Right ventricle myocardium superior (tissue), 1 donor: ENCODE data around the gene TPPP2. TPM values are rescaled to one million over a fixed set of nuclear protein-coding genes. Genes with fewer than 3 reads are reported as not detected.
A peak's percentile ranks its signal among the peaks of the same experiment; 100 is the strongest.
"Not testable (repeated sequence)": the region's sequence is repeated elsewhere in the genome, so short reads cannot be mapped to it uniquely, and the experiment has no call there.

Experiments
- ATAC-seq: fragments of 200-7000 bp; cut with Tn5 transposase; one replicate; pipeline ENCODE4 v1.9.1; 2020; ENCODE audit warnings: mild to moderate bottlenecking; ENCODE audit not compliant: poor library complexity
- DNase-seq: peaks from one replicate; pipeline ENCODE4 v3.0.0-alpha.2; 2020
- intact Hi-C: fragments of 100-400 bp; cut with DNase I; formaldehyde crosslinking; loops from one replicate; pipeline ENCODE4 v1.11.2; 2022
- total RNA-seq: library from RNA; stranded (reverse); fragmentation: NEBNext Ultra II Directional; extraction: Animal tissue kit (Norgen Biotek cat#: 25700); gene quantifications from one replicate; pipeline ENCODE4 v1.2.1, GENCODE V29; 2021
- donor health status: DM: no; HTN: yes; CAD: no; lungs with severe emphysema.

The TPPP2 gene
- total RNA-seq, 1 donor from 2014 or later, result 0.81 TPM

DNA sequence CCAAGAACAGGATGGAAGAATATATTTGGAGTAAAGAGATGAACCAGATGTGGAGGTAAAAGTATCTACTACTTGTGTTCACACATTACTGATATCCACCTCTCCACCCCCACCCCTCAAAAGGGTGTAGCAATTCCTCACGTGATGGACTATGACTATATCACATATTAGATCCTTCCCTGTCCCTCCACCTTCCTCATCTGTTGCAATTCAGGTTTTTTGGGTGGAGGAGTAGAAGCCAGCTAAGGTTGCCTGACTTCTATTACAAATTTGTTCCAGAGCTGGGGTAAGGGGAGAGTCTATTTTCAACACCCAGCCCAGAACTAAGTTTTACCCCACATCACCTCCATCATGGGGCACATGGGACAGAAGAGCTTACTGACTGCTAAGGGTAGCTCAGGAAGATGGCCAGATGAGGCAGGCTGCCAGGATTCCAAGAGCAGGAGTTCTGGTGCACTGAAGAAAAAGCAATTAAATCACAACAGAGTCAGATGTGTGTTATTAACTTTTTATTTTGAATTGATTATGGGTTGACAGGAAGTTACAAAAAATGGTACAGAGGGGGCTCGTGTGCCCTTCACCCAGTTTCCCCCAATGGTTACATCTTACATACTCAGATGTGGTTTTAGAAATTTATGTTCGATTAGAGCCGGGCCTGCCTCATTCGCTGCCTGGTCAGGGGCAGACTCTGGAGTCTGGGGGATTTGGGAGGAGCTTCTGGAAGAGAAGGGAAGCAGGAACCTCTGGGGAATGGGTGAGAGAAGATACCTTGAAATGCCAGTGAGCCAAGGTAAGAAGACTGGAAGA is 2.5 kb downstream of the TPPP2 start:
- intact Hi-C loops, result no loop called here
- ATAC-seq (no peak), DNase-seq (no peak)

DNA sequence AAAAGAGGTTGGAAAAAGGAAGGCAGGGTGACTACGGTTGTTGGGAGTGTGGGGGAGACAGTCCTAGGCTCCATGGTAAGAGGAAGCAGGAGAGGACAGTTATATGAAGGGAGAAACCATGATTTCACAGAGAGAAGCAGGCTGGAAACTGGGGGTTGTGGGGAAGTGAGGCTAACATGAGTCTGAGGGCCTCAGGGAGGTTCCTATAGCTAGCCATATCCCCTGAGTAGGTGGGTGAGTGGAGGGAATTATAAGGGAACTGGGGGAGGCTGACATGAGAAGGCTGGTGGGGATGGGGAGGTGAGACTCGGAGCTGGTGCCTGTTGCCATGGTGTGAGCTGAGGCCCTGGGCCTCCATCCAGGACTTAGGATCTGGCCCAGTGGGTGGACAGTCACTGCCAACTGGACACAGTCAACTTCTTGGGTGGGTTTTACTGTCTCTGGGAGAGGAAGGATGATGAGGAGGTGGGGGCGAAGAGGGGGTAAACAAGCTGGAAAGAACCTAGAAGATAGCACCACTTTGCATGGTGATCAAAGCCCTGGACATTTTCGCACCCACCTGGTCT is 3.2 kb downstream of the TPPP2 start:
- intact Hi-C loops, result no loop called here
- ATAC-seq (no peak), DNase-seq (no peak)

DNA sequence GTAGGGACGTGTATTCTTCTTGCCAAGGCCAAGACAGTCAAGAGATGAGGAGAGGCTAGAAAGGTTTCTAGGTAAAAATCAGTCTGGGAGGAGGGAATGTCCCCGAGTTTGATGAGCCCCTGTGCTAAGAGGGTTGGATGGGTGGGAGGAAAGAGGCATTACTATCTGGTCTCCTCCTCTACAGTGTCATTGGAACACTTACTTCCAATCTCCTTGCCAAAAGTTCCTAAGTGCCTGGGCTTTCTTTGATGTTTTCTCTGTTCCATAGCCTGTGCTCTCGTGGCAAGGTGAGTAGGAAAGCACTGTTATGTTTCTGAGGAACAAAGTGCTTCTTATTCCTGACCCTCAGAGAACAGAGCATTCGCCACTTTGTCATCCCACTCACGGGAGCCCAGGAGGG is 4.7 kb downstream of the TPPP2 start, which contains the start of gene RNASE13:
RNASE13 (minus strand) TSS at position 101 of the 400 bp plus-strand sequence. CDS start 519 bp downstream, outside the sequence.
- ATAC-seq, result no peak
- intact Hi-C loops, result no loop called here
- DNase-seq, result no peak

DNA sequence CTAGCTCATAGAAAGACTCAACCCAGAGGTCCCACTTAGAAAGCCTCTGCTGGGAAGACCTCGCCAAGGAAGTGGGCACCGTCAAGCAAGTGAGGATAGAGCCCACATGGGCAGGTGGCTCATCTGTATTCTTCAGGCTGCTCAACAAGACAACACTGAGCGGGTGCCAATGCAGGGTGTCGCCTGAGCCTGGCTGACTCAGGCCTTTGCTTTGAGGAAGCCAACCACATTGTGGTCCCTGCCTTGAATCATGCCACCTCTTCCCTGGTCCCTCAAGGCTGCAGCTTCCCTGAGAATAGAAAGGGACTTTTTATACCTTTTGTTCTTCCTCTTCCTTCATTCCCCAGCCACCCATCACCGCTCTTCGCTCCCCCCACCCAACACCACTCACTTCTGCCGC is 6.7 kb downstream of the TPPP2 start:
- intact Hi-C loops, result no loop called here
- DNase-seq (no peak), ATAC-seq (no peak)

DNA sequence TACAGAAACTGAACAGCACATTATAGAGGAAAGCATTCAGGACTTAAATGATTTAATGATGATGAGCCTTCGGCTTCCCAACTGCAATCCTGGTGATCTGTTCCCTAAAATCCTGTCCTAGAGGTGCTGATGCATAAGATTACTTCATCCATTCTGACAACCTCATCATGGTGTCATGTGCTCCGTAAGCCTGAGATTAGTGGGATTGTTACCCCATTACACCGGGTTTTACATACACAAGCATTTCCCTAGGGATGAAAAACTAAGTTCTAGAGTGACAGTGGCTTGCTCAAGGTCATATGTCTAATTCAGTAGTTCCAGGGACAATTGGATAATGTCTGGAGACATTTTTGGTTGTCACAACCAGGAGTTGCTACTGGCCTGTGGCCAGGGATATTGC is 7.1 kb downstream of the TPPP2 start:
- intact Hi-C loops, result no loop called here
- DNase-seq (no peak), ATAC-seq (no peak)

DNA sequence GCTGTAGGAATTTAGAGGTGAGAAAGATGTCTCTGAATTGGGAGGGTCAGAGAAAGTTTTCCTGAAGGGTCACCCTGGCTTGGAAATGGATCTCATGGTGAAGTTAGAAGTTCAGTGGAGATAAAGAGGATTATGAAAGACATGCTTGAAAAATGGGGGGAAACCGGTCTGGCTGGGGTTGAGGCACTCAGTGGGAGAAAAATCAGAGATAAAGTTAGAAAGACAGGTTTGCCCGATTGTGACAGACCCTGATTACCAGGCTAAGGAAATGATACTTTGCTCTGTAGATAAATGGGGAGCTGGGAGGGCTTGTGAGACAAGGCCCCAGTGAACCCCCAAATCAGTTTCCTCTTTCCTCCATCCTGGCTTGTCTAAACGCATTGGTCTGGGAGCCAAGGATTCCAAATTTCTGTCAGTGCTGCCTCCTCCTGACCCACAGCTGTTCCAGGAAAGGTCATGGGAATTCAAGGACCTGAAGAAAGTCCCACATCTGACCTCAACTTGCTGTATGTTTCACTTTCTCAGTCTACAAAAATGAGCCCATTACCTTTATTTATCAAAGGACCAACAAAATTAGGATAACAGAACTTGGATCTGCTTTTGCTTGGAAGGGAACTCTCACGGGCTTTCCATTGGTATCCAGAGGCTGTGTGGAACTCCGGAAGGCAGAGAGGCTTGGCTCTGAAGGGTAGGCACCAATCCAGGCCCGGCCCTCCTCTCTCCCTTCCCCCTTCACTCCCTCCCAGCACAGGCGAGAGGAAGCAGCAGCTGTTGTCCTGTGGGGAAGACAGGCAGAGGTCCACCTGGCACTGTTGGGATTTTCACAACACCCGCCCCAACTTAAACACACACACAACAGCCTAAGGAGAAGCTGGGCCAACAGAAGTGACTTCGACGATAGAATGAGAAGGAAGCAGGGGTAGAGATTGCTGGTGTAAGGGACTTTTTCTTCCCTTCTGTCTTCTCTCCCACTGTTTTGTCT is 8.7 kb downstream of the TPPP2 start:
- intact Hi-C loops, result loop anchor here (2.0 kb wide), 1 partner anchor 24 kb away; no protein-coding TSS in a partner anchor
- peak; percentile 93 for ATAC-seq

DNA sequence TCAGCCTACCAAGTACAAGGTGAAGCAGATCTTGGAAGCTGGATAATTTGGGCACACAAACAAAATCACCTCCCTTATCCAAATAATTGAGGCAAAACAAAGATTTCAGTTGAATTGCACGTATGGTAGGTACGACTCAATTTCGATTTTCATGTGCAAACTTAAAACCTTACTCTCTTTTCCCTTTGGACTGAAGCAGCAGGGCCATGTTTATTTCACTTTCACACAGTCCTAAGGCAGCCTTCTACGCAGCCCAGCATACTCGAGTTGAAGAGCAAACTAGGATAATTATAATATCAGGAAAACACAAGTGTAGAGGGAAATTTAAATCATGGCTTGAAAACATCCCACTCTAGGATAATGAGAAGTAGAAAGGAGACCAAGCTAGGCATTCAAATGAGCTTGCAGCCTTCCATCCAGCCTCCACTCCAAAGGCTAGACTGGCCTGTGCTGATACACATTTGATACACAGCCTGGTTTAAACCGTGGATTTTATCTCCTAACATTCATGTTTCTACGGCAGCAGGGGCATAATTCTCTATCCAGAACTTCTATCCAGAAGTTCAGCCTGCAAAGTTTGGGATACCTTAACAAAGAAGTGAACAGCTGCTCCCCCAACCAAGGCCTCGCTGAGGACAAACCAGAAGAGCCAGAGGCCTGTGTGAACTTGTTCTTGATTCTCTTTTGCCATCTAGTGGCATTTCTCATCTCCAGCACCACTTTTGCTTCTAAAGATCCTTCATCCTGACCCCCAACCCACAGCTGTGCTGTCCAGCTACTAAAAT is 9.8 kb downstream of the TPPP2 start:
- intact Hi-C loops, result loop anchor here (2.0 to 10.0 kb wide), 2 partner anchors 25 to 355 kb away; partner anchors contain the start of genes ANG and RNASE4
- DNase-seq (peak; percentile 52), ATAC-seq (peak; percentile 81)

More for the DNA sequence above, 8.7 kb downstream of the TPPP2 start:
- DNase-seq, result peak; percentile 90

DNA sequence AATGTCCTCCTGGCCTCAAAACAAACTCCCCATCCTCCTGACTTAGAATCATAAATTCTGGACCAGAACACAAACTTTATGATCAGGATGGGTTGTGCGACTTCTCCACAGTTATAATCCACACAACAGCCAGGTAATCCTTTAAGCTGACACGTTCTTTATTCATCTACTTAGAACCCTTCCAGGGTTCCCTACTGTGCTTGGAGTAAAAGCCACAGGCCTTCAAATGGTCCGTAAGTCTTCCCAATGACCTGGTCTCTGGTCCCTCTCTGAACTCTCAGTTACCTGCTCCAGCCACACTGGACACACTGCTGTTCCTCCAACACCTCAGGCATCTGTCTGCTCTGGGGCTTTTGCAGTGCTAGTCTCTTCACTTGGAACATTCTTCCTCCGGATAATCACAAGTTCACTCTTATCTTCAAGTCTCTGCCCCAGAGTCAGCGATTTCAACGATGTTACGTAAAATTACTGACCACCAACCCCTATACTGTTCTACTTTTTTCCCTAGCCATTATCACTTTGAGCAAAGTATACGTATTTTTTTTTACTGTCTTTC is 10.4 kb downstream of the TPPP2 start:
- ATAC-seq (no peak), DNase-seq (no peak)
- intact Hi-C loops, result loop anchor here (10.0 kb wide), 1 partner anchor 356 kb away; the partner anchor contains the start of genes ANG and RNASE4

DNA sequence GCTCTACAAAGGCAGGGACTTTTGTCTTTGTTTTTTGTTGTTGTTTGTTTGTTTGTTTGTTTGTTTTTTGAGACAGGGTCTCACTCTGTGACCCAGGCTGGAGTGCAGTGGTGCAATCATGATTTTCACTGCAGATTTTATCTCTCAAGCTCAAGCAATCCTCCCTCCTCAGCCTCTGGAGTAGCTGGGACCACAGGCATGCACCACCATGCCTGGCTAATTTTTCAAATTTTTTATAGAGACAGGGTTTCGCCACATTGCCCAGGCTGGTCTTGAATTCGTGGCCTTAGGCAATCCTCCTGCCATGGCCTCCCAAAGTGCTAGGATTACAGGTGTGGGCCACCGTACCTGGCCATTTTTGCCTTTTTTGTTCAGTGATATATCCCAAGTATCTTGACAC is 10.9 kb downstream of the TPPP2 start:
- intact Hi-C loops, result loop anchor here (10.0 kb wide), 1 partner anchor 356 kb away; the partner anchor contains the start of genes ANG and RNASE4
- not testable (repeated sequence) for ATAC-seq, DNase-seq

DNA sequence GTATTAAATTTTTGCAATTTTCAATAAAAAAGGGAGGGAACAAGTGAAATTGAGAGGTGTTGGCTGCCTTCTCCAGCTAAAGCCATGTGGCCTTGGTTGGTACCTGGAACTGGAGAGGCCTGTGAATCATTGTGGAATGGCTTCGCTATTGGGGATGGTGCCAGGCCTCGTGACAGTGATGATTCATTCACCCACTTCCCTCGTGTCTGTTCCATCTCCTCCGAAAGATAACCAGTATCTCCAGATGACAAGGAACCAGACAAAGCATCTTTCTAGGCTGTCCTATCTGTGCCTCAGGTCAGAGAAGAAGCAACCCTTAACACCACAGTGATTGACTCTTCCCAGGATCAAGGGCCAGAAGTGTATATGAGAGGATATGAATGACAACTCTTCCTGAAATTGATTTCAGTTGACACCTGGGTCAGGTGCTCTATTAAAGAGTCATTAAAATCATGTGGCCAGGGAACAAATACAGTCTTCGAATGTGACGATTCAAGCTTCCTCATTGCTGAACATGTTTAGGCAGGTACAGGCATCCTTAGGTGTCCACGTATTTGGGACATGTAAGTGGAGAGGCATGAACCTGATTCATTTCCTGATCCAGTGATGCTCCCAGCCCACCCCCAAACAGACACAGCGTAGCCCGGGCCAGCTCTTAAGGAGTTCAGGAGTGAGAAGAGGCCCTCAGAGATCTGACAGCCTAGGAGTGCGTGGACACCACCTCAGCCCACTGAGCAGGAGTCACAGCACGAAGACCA is 11.8 kb downstream of the TPPP2 start, which contains the start of gene RNASE7:
RNASE7 (plus strand) TSS at position 687 of the 758 bp plus-strand sequence. CDS start 631 bp downstream, outside the sequence.
- DNase-seq (no peak), ATAC-seq (no peak)
- intact Hi-C loops, result loop anchor here (10.0 kb wide), 1 partner anchor 357 kb away; the partner anchor contains the start of genes ANG and RNASE4

DNA sequence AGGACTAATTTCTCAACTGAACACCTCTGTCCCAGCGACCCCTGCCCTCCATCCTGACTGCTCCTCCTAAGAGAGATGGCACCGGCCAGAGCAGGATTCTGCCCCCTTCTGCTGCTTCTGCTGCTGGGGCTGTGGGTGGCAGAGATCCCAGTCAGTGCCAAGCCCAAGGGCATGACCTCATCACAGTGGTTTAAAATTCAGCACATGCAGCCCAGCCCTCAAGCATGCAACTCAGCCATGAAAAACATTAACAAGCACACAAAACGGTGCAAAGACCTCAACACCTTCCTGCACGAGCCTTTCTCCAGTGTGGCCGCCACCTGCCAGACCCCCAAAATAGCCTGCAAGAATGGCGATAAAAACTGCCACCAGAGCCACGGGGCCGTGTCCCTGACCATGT is 12.9 kb downstream of the TPPP2 start:
- ATAC-seq (peak; percentile 36), DNase-seq (peak; percentile 51)

DNA sequence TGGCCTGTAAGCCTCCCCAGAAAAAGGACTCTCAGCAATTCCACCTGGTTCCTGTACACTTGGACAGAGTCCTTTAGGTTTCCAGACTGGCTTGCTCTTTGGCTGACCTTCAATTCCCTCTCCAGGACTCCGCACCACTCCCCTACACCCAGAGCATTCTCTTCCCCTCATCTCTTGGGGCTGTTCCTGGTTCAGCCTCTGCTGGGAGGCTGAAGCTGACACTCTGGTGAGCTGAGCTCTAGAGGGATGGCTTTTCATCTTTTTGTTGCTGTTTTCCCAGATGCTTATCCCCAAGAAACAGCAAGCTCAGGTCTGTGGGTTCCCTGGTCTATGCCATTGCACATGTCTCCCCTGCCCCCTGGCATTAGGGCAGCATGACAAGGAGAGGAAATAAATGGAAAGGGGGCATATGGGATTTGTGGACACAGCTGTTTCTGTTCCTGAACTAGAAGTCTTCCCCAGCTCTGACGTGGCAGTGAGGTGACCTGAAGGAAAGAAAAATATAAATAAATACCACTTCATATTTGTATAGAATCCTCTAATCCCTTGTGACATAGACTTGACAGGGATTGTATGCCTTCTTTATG is 13.5 kb downstream of the TPPP2 start:
- intact Hi-C loops, result loop anchor here (10.0 kb wide), 1 partner anchor 359 kb away; the partner anchor contains the start of genes ANG and RNASE4
- ATAC-seq, result peak; percentile 16
- no peak for DNase-seq

More for the DNA sequence above, 12.9 kb downstream of the TPPP2 start:
- intact Hi-C loops, result loop anchor here (10.0 kb wide), 1 partner anchor 358 kb away; the partner anchor contains the start of genes ANG and RNASE4

DNA sequence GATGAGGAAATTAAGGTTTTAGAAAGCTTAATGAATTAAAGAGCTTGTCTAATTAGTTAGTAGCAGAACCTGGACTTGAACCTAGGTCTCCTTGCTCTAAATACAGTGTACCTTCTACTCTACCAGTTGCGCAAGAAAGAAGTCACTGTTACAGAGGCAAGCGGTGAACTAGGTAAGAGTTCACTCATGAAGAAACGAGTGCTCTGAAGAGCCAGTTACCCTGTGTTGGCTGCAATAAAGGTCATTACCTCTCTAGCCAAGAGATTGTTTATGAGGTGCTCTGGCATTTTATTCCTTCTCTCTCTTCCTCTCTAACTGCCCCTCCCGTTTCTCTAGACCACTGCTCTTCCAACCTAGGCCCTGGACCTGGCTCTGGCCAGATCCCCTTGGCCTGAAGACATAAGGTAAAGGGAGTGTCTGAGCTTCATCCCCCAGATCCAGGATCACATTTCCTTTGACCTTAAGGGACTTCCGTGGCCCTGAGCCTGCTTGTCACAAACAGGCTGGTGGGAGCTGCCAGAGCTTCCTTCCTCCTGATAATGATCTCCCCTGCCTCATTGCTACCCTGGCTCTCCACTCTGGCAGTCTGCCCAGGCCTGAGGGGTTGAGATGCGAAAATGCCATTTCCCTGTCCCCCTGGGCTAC is 14.1 kb downstream of the TPPP2 start:
- DNase-seq, result peak; percentile 65
- peak; percentile 54 for ATAC-seq
- intact Hi-C loops, result loop anchor here (10.0 kb wide), 1 partner anchor 359 kb away; the partner anchor contains the start of genes ANG and RNASE4

DNA sequence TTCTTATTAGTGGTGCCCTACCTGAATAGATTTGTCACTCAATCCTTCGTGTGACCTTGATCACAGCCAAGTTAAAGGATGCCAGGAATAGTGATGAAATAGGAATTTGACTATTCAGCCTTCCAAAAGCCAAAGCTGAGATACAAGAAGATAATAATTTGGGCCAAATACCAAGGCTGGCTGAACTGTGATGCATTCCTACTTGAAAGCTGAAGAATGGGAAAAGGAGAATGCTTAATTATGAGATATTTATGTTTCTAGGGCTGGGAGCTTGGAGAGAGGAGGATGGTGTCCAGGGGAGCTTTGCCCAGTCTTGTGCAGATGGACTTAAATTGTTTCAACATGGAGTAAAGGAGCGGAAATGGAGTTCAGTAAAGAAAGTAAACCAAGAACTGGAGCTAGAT is 17.4 kb downstream of the TPPP2 start:
- intact Hi-C loops, result loop anchor here (10.0 kb wide), 1 partner anchor 363 kb away; the partner anchor contains the start of genes ANG and RNASE4
- no peak for ATAC-seq
- DNase-seq, result no peak

DNA sequence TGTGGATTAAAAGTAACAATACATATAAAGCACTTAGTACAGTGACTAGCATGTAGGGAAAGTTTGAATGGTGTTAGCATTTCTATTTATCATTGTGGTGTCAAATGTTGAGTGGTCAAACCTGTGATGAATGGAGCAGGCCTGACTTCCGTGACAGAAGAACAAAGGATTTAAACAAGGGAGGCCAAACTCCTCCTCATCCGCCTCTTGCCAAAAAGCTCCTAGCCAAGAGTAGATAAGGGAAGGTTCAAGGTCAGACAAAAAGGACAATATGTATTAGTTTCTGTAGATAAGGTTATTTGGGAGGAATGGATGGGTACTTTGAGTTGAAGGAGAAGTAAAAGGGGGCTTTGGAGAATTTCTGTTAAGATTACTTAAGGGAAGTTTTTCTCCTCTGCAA is 18.6 kb downstream of the TPPP2 start:
- ATAC-seq, result peak; percentile 31
- intact Hi-C loops, result loop anchor here (10.0 kb wide), 1 partner anchor 364 kb away; the partner anchor contains the start of genes ANG and RNASE4
- DNase-seq, result no peak
